GM12872 (cell line): ENCODE data around the gene COL4A2.

ENCODE experiments used
- CTCF ChIP-seq: IDR thresholded peaks from 3 replicates; pipeline ENCODE4 v1.5.1; 2011; ENCODE audit warnings: low read depth, mild to moderate bottlenecking, low read length, moderate library complexity; ENCODE audit not compliant: insufficient read depth

Gene COL4A2

GRCh38 chr13:110408286-110408685, 101.2 kb downstream of the COL4A2 start:
- no peak for TF ChIP-seq CTCF

- no peak for TF ChIP-seq CTCF
These were observed 102.5 kb downstream of the COL4A2 start for GRCh38 chr13:110409581-110409992.

GRCh38 chr13:110410000-110410399, 102.9 kb downstream of the COL4A2 start:
- no peak for TF ChIP-seq CTCF

DNA sequence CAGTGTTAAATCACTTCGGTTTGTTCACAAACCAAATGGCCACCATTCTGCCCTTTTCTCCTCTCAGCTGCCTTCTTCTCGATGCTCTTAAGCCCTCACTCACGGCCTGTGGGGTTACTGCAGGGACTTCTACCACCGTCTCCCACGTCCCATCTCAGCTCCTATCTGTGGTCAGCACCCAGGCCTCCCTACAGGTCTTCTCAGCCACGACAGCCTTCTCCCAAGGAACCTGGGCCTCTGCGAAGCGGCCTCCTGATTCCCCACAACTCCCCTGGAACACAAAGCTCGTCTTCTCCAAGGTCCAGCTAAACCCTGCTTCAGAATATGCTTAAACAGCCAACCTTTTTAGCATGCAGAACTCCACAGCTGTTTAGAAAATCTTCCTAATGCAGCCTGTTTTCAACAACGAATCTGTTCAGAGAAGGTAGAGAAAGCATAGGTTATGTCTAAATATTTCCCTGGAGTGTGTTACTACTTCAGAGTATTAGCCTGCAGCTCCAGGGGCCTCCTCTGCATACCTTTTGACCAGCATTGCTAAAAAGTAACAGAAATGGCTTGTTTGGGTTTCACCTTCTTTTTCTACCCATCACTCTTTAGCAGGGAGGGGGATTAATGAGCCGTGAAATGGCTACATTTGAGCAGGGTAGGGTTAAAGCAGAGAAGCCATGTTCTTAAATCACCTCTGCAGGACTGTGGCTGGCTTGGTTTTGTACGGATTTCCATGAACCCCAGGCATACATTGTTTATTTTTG, 104.0 kb downstream of the COL4A2 start:
- TF ChIP-seq CTCF = no peak

DNA sequence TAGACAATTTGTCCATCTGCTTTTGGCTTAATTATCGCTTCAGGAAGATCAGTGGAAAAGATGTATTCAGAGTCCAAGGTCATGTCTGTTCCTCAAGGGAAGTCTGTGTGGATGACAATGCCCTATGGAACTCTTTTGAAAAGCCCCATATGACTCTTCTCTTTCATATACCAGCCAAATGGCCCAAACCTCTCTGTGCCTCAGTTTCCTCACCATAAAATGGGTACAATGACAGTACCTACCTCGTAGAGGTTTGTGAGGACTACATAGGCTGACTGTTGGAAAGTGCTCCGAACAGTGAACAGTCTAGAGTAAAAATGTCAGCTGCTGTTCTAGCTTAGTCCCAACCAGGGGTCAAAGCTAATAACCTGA, 104.6 kb downstream of the COL4A2 start:
- TF ChIP-seq CTCF = no peak

GRCh38 chr13:110412132-110412914, 105.2 kb downstream of the COL4A2 start:
- peak; percentile 94 for TF ChIP-seq CTCF

DNA sequence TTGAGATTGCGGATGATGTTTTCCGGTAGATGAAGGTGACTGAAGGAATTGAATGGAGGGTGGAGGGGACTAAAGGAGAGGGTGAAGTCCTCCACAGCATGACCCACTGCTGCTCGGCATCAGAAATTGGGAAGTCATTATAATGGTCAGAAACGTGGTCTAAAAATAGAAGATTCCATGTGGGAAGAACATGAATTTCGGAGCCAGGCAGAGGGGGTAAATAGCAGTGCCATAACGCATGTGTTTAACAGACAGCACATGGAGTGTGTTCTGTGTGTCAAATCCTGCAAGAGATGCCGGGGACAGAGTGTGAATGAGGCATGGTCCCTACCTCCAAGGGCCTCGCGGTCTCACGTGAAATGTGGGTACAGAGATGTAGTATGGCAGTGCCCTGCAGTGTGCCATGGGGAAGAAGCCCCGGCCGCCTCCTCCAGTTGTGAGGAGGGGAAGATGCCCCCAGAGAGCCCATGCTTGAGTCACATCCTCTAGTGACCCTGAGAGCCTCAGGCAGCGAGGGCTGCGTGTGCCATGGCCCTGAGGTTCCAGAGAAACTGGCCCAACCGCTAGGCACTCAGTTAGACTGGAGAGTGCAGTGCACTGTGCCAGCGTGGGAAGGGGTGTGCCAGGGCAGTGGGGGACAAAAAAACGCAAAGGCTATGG, 106.1 kb downstream of the COL4A2 start:
- no peak for TF ChIP-seq CTCF
